GM19452 (cell line): ENCODE measurements around the gene NME9.
A peak's percentile ranks its signal among the peaks of the same experiment; 100 is the strongest.
"Not testable (repeated sequence)": the region's sequence is repeated elsewhere in the genome, so short reads cannot be mapped to it uniquely, and the experiment has no call there.

Experiments
- ATAC-seq: cut with Tn5 transposase; IDR thresholded peaks from one replicate; pipeline ENCODE4 v1.9.1; 2021; ENCODE audit not compliant: unreplicated experiment

The NME9 gene, protein sequence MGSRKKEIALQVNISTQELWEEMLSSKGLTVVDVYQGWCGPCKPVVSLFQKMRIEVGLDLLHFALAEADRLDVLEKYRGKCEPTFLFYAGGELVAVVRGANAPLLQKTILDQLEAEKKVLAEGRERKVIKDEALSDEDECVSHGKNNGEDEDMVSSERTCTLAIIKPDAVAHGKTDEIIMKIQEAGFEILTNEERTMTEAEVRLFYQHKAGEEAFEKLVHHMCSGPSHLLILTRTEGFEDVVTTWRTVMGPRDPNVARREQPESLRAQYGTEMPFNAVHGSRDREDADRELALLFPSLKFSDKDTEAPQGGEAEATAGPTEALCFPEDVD

DNA sequence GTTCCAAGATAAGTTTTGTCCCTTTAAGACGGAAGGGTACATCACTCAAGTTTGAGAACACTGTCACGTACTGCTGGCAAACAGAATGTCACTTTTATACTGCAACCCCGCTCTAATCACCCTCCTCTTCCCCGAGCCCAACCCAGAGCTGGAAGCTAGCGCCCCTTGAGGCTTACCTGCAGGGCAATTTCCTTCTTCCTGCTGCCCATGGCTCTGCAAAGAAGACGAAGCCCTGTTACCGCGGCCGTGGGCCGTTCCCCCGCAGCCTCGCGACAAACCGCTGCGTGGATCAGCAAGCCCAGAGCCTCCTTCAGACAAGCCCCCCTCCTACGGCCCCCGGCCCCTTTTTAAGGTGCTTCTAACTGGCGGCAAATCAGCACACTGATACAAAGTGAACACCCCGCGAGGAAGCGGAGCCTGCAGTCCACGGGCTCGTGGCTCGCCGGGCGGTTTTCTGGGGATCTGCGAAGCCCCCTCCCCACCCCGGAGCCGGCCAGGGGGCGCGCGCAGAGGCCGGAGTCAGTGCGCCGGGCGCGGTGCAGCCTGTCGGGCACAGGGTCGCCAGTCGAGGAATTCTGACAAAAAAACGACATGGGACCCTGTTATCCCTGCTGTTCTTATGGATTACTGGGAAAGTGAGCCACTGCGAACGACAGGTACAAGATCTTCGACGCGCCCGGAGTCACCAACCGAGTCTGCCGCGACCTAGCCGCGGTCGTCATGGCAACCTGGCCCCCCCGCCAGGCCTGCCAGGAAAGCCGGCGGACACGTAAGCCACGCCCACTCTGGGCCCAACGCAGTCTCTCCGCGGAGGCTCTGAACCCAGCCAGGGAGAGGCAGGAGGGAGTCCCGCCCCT is at the start of gene NME9:
Gene NME9, minus strand, starts transcription at position 725 of the 857 bp plus-strand sequence. Its CDS starts 516 bp downstream, at position 209.
- ATAC-seq, result peak; percentile 65

DNA sequence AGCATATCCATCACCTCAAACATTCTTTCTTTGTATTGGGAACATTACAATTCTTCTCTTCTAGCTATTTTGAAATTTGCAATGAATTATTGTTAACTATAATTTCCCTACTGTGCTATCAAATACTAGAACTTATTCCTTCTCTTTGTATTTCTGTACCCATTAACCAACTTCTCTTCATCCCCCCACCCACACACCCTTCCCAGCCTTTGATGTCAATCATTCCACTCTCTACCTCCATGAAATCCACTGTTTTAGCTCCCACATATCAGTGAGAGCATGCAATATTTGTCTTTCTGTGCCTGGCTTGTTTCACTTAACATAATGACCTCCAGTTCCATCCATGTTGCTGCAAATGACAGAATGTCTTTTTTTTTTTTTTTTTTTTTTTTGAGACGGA is 49.3 kb upstream of the NME9 start:
- no peak for ATAC-seq

DNA sequence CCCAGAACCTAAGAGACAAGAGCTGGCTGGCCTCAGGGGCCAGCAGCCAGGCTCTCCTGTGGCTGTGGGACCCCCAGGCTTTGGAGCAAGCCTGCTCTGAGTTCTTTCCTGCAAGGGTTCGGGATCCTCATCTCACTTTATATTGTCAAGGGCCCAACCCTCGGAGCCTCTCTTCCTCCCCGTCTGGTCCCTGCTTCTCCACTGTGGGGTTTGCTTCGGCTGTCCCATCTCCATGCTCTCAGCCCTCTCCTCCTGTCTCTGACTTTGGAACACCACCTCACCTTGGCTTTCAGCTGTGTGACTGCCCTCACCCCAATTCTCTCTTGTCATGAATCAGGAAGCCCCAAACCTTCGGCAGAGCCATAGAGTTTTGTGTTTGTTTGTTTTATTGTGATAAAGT is 48.7 kb upstream of the NME9 start:
- no peak for ATAC-seq

DNA sequence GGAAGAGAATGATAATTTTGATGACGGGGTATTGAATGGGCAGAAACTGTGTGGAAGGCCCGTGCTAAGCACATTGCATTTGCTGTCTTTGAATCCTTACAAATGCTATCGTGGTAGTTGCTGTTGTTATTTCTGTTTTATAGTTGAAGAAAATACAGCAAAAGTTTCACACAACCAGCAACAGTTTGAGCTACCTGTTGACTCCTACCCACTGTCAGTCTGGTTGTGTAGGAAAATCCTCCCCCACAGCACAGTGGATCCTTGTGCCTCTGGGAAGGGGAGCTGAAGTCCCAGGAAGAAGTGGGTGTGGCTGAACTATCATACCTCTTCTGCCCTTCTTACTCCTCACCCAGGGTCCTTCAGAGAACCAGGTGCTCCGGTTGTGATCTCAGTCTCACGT is 48.2 kb upstream of the NME9 start:
- no peak for ATAC-seq

DNA sequence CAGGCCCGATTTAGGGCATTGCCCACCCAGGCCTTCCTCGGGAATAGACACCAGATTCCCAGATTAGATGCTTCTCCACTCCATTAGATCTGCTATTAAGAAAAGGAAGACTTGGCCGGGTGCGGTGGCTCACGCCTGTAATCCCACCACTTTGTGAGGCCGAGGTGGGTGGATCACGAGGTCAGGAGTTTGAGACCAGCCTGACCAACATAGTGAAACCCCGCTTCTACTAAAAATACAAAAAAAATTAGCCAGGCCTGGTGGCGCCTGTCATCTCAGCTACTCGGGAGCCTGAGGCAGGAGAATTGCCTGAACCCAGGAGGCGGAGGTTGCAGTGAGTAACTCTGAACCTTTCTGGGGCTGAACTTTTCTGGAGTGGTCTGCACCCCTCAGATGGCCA is 47.6 kb upstream of the NME9 start:
- ATAC-seq, result not testable (repeated sequence)

DNA sequence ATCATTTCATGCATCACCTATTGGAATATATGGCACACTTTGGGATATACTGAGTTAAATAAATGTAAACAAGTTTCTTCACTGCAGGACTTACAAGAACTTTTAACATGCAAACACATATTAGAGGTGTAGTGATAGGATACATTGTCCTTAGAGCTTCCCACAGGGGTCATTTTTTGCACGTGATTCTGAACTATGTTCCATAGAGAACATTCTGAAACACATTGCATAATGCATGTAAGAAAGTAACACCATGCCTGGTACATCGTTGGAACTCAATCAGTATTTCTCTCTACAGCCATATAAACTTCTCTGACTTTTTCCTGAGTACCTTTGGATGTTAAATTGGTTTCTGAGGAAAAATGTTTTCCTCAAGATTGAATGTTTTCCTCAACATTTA is 47.0 kb upstream of the NME9 start:
- ATAC-seq, result no peak

DNA sequence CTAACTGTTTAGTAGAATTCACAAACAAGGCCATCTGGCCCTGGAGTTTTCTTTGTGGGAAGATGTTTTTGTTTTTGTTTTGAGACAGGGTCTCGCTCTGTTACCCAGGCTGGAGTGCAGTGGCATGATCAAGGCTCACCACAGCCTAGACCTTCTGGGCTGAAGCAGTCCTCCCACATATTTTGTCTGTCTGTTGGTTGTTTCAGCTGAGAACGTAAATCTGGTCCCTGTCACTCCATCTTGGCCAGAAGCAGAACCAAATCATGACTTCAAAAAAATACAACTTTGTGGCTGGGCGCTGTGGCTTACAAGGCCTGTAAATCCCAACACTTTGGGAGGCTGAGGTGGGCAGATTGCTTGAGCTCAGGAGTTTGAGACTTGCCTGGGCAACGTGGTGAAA is 45.8 kb upstream of the NME9 start:
- no peak for ATAC-seq

DNA sequence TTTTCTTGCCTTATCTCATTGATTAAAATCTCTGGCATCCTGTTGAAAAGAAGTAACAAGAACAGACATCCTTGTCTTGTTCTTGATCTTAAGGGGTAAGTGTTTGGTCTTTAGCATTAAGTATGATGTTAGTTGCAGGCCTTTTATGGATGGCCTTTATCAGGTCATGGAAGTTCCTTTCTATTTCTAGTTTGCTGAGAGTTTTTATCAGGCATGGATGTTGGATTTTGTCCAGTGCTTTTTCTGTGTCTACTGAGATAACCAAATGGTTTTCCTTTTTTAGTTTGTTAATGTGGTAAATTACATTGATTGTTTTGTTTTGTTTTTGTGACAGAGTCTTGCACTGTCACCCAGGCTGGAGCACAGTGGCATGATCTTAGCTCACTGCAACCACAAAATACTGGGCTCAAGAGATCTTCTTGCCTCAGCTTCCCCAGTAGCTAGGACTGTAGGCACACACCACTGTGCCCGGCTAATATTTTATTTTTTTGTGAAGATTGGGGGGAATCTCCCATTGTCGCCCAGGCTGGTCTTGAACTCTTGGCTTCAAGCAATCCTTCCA is 45.0 kb upstream of the NME9 start:
- no peak for ATAC-seq

DNA sequence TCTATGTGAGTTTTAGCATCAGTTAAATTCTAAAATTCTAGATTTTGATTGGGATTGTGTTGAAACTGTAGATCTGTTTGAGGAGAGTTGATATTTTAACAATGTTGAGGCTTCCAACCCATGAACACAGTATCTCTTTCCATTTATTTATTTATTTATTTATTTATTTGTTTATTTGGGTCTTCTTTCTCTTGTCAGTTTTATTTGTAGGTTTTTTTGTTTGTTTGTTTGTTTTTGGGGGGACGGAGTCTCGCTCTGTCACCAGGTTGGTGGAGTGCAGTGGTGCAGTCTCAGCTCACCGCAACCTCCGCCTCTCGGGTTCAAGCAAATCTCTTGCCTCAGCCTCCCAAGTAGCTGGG is 44.1 kb upstream of the NME9 start:
- no peak for ATAC-seq

DNA sequence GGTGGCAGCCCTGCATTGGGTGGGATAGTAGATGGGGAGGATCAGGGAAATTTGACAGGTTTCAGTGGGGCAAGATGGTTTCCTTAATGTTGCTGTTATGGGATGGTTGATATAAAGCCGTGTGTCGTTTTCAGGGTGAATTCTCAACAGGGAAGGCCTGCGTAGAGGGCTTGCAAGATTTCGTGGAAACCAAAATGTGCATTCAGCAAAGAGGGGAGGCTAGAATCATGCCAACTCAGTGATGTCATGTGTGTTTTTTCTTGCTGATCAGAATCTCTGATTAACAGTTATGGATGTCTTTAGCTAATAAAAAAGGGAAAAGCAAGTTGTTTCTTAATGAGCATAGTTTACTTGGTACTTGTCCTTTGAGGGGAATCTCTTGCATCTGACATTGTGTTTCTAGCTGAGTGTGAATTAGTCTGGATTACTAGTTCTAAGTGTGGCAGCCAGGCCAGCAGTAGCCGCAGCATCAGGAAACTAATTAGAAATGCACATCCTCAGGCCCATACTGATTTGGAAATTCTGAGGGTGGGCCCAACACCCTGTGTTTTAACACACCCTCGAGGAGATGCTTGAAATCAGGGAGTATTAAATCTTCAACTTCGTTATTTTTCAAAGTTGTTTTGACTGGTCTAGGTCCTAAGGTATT is 43.6 kb upstream of the NME9 start:
- no peak for ATAC-seq

DNA sequence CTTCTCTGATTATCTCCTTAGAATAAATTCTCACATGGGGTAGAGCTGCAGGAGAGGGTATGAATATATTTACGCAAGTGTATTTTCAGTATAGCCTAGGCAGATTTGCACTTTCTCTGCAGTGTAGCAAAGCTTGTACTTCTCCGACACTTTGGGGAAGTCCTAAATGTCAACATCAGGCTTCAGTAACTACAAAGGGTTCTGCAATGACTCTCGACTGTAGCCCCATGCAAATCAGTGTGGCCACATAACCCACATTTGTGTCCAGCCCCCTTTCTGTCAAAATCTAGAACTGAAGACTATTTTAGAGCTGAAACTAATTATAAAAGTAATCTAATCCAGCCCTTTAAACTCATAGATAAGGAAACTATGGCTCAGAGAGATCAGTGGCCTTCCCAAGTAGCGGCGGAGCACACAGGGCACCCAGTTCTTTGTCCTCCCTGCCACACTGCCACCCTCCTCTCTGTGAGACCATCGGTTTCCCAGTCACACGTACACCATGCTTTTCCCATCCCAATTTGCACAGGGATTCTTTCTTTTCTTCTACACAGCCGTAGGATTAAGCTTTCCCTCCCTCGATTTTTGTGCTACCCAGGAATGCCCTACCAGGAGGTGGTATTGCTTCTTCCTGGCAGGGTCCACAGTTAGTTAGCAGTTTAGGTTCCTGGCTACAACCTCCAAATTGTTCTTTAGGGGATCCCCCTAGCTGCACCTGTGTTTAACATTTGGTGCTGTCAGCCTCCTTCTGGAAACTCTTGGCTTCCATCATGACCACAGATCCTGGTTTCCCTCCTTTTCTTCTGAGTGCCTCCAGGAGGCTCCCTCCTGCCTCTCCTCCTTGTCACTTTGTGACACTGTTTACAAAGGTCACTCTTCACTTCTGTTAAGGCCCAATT is 41.7 kb upstream of the NME9 start:
- peak; percentile 99 for ATAC-seq

DNA sequence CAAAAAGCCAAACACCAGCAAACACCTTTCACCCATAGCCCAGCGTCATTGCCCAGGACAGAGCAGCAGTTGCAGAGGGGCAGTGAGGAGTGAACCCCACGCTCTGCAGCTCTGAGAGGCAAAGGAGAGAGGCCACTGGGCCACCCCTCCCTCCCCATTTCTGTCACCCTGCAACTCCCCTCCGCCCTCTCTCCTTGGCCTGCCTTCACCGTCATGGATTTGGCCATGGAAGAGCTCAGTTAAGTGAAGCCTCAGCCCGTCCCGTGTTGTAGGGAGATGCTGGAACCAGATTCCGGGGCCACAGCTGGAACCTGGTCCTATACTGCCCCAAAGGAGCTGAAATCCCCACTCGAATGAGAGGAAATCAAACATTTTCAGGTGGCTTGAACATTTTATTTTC is 40.7 kb upstream of the NME9 start:
- no peak for ATAC-seq

DNA sequence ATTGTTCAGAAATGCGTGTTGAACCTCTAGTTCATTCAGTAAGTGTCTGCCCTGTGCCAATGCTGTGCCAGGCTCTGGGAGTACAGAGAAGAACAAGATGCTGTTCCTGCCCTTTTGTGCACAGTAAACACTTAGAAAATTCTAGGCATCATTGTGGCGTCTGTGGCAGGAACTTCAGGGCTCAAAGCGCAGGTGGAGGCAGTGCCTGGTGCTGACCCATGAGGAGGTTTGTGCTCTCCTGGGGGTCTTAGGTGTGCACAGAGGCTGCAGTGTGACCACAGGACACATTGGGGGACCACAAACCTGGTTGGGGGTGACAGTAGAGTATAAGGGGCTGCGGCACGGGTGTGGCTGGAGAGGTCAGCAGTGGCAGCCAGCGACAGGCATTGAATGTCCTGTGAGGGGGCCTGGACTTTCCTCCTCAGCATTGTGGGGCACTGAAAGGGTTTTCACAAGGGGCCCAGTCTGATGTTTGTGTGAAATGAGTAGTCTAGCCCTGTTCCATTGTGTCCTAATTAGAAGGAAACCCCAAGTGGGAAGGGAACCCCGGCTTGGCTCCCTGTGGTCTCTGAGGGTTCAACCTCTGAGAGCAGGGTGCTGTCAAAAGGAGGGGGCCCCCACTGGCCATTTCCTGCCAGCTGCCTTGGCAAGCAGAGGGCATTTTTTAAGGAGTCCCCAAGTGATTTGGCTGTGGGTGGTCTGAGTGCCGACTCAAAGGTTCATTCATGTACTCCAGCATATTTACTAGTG is 39.7 kb upstream of the NME9 start:
- no peak for ATAC-seq

DNA sequence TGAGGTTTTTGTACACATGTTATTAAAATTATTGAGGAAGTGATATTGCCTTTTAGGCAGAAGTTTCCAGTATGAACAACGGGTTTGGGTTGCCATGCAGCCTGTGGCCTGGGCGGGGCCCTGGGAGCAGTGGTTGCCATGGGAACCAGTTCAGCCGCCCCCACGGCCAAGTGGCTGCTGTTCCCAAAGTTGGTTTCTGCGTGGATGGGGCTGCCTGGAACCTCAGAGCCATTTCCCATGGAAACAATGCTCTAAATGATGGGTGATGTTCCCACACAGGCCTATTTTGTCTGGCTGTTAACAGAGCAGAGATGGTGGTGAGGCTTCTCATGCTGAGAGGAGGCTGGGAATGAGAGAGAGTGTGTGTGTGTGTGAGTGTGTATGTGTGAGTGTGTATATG is 38.3 kb upstream of the NME9 start:
- ATAC-seq, result no peak

DNA sequence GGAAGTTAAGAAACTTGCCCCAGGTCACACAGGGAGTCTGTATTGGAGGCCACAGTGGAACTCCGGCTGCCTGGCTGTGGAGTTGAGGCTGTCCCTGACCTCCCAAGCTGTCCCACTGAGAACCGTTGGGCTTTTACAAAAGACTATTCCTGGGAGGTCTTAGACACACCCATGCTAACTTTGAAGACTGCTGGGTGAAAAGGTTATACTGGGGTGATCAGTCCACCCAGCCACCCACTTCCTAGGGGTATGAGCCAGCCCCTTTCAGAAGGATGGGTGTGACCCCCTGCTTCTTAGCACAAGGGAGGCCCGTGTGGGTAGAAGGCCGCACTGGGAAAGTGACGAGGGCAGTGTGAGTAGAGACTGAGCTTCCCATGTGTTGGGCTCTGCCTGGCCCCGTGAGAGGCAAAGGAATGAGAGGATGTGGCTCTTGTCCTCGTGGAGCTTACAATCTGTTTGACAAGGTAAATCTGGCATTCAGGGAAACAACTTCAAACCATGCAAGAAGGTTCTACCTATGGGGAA is 37.7 kb upstream of the NME9 start:
- no peak for ATAC-seq

DNA sequence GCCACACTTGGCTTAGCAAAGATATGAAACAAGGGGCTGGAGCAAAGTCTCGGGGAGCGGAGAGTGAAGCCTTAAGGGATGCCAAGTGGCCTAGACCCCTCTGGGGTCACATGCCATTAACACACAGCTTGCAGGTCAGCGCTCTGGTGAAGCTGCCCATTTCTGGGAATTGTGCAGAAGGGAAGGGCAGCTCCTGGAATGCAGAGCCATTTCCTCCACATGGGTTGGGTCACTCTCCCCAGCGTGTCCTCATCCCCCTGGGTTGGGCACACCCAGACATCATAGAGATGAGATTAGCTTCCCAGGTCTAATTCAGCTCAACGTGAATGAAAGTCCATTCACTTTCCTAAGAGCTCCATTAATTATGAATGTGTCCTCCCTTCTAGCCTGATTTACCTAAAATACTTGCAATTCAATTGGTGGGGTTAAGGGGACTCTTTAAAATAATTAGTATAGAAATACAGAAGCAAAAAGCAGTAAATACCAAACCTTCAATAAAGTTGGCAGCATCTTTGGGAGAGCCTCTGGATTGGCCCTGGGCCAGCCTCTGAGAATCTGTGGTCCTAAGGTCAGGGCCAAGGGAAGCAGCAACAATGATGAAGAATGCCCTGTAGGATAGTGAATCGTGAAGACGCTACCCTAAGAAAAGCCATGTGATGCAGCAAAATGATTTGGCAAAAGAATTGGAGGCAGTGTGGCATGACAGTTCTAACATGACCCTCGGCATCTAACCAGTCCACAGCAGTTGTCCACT is 36.5 kb upstream of the NME9 start:
- ATAC-seq, result no peak

DNA sequence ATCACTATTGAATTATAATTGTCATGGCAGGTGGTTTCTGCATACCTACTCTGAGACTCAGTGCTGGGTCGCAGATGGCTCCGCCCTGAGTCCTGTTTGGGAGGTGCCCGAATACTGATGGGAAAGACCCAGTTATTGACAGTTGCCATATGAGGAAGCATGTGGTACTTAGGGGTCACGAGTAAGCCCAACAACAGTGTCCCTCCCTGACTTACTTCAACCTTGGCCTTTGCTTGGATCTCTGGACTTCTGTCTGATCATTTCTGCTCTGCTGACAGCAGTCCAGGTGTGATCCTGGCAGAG is 35.6 kb upstream of the NME9 start:
- no peak for ATAC-seq

DNA sequence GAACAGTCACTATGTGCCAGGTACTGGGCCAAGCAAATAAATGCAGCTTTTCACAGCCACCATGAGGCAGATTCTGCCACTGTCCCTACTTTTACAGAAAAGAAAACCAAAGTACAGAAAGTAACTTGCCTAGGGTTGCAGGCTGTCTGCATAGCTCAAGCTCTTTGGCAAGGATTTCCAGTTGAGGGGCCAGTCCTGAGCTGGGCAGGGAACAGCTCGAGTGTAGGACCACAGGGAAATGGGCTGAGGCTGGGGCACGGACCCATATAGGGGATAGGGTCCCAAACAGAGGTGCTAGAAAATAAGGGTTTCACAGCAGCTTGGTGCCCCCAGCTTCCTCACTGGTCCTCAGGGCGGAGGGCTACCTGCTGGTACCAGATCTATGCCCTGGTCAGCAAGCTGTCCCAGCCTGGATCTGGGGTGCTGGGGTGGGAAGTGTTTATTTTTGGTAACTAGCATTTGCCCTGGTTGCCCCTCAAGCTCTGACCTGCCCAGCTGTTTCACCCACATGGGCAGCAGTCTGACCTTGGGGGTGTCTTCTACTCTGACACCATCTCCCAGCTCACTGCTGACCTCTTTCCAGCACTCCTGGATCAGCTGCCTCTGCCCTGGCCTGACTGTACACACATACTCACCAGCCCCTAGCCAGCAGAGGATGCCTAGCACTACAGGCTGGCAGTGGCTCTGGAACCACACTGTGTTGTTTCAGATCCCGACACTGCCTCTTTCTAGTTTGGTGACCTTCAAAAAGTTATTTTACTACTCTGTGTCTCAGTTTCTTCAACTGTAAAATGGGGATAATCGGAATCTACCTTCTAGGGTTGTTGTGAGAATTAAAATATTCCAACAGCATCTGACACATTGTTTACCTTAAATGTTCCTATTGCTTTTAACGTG is 35.0 kb upstream of the NME9 start:
- no peak for ATAC-seq
